GM13976 (cell line): Measurements from ENCODE around the gene CDC16.

Source experiments
- DNase-seq: peaks from one replicate; pipeline ENCODE4 v3.0.0; 2012; ENCODE audit warnings: low spot score
- CTCF ChIP-seq: IDR thresholded peaks from 2 replicates; pipeline ENCODE4 v1.5.1; 2012; ENCODE audit warnings: borderline replicate concordance, mild to moderate bottlenecking; ENCODE audit not compliant: insufficient read depth; ENCODE audit errors: extremely low read depth, missing control alignments, control extremely low read depth
- in situ Hi-C: fragments of 300-500 bp; cut with MboI; formaldehyde crosslinking; loops from one replicate; pipeline ENCODE4 v1.12.0; 2022; ENCODE audit warnings: low sequenced_read_pairs, mixed read lengths, inconsistent platforms; ENCODE audit not compliant: unreplicated experiment

The CDC16 gene

GRCh38 chr13:114298866-114299265, 64.2 kb downstream of the CDC16 start:
- in situ Hi-C loops: no loop called here
- no peak for DNase-seq
- no peak for TF ChIP-seq CTCF

DNA sequence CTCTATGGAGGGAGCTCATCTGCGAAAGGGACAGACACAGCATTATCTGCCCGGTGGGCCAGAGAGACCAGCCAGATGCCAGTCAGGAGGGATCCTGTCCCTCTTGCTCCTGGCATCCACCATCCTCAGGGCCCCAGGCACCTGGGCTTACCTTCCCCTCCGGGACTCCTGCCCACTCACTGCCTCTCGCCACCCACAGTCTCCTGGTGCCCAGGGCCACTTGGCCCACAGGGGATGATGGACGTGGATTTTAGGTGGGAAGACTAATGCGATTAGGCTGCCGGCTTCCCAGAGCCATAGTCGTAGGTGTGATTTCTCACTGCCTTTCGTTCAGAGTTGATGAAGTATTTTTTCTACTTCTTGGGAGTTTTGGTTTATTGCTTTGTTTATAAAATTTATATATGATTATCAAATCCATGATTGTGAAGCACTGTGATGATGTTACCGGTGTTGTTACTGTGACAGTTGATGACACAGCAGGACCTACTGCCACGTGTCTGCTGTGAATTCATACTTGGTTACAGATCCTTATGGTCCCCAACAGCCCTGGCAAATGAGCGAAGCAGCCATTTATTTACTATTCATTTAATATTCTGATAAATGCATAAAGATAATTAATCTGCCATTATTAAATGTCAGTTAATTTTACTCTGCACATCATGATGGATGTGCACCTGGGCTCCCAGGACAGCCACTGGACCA, 65.1 kb downstream of the CDC16 start:
- TF ChIP-seq CTCF: no peak
- DNase-seq: no peak
- in situ Hi-C loops: no loop called here

- no peak for DNase-seq
- TF ChIP-seq CTCF: no peak
- in situ Hi-C loops: no loop called here
Observed at GRCh38 chr13:114303700-114304327, 69.1 kb downstream of the CDC16 start.

GRCh38 chr13:114304346-114305034, 69.8 kb downstream of the CDC16 start:
- in situ Hi-C loops: no loop called here
- TF ChIP-seq CTCF: no peak
- no peak for DNase-seq

DNA sequence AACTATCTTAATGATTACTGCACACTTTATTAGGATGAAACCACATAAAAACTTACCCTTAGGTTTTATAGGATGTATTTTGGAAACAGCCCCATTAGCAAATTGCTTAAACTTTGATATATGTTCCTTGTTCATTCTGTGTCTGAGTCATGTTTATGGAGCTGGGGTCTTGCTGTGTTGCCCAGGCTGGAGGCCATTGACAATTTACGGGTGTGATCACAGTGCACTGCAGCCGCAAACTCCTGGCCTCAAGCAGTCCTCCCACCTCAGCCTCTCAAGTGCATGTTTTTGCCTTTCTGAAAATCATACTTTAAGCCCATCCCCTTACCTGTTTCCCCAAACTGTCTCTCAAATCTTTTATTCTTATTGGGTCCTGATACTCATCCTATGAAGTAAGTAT, 74.4 kb downstream of the CDC16 start:
- DNase-seq: no peak
- no peak for TF ChIP-seq CTCF
- in situ Hi-C loops: no loop called here

DNA sequence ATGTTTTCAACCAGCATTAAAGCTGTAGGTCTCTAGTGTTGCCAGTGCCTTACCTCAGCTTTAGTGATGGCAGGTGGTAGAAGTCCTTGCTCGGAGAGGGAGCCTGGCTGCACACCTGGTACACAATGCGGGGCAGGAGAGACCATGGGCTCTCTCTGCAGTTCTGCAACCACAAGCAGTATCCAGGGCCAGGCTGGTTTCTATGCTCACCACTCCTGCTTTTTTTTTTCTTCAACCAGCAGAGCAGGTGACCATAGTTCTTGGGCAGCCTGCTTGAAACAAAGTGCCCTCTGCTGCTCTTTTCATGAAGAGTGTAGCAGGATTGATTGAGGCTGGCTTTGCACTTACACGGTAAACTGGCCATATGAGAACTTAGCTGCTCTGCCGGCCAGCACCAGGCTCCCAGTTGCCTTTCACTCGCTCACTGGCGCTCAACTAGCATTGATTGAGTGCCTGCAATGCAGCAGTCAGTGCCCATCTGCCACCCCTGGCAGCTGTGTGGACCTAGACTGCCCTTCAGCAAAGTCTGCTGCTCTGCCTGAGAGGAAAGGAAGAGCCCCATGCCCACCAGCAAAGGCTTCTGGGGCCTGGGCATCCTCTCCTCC, 75.2 kb downstream of the CDC16 start:
- no peak for DNase-seq
- no peak for TF ChIP-seq CTCF
- in situ Hi-C loops: no loop called here
